GM12892 (cell line): ENCODE data around the gene ETV3.

ENCODE experiments used
- POLR2A ChIP-seq: IDR thresholded peaks from 2 replicates; pipeline ENCODE4 v1.6.1; 2011; ENCODE audit warnings: low read depth, low read length, control low read depth
- POLR2AphosphoS5 ChIP-seq: IDR thresholded peaks from 2 replicates; pipeline ENCODE4 v1.6.1; 2011; ENCODE audit warnings: low read depth, low read length, control low read depth
- TAF1 ChIP-seq: IDR thresholded peaks from 2 replicates; pipeline ENCODE4 v1.6.1; 2011; ENCODE audit warnings: low read depth, mild to moderate bottlenecking, control low read depth, low read length, borderline replicate concordance

GRCh38 chr1:157135646-157136045, 2.5 kb downstream of the ETV3 start:
- TF ChIP-seq TAF1 (no peak), POLR2A (no peak), POLR2AphosphoS5 (no peak)
